Spleen (tissue), 11 donors: ENCODE results near the gene SOX6. TPM values are rescaled to one million over a fixed set of nuclear protein-coding genes. Genes with fewer than 3 reads are reported as not detected.

Experiments
- DNase-seq: peaks from one replicate; pipeline ENCODE4 v3.0.0-alpha.2; 2020
- H3K27ac ChIP-seq, 8 donors: fragments of 200-600 bp; sonication (generic) in 7 of 8; 1 replicate in 4 of 8; 2 replicates in 4 of 8; pipeline versions ENCODE4 v1.5.0 to v1.8.0; 2016 to 2021; ENCODE audit warnings: inconsistent platforms in 4 of 8, mild to moderate bottlenecking in 4 of 8, moderate library complexity in 1 of 8
- H3K27me3 ChIP-seq, 7 donors: fragments of 200-600 bp; sonication (generic) in 6 of 7; replicated peaks in 1 of 7; 1 replicate in 4 of 7; 2 replicates in 3 of 7; pipeline versions ENCODE4 v1.5.0 to v1.8.0; 2016 to 2021; ENCODE audit warnings: inconsistent platforms in 3 of 7, mild to moderate bottlenecking in 1 of 7
- H3K36me3 ChIP-seq, 6 donors: fragments of 200-600 bp; sonication (generic) in 5 of 6; 1 replicate in 4 of 6; 2 replicates in 2 of 6; pipeline versions ENCODE4 v1.5.0 to v1.8.0; 2016 to 2021; ENCODE audit warnings: inconsistent platforms in 2 of 6
- H3K4me1 ChIP-seq, 6 donors: fragments of 200-600 bp; sonication (generic) in 5 of 6; 1 replicate in 3 of 6; 2 replicates in 3 of 6; pipeline versions ENCODE4 v1.5.0 to v1.8.0; 2016 to 2021; ENCODE audit warnings: inconsistent platforms in 3 of 6
- H3K4me3 ChIP-seq, 8 donors: fragments of 200-600 bp; sonication (generic) in 7 of 8; 1 replicate in 4 of 8; 2 replicates in 4 of 8; pipeline versions ENCODE4 v1.5.0 to v1.8.0; 2016 to 2021; ENCODE audit warnings: inconsistent platforms in 4 of 8, mild to moderate bottlenecking in 4 of 8, moderate library complexity in 2 of 8
- H3K9me3 ChIP-seq, 8 donors: fragments of 200-600 bp; sonication (generic) in 7 of 8; 1 replicate in 4 of 8; 2 replicates in 4 of 8; pipeline versions ENCODE4 v1.5.0 to v1.8.0; 2016 to 2021; ENCODE audit warnings: inconsistent platforms in 4 of 8
- POLR2A ChIP-seq, 3 donors: fragments of 450-650 bp; IDR thresholded peaks; one replicate each; pipeline ENCODE4 v1.5.1; 2017; ENCODE audit warnings: antibody characterized with exemption in 3 of 3, mild to moderate bottlenecking in 1 of 3
- POLR2AphosphoS5 ChIP-seq, 3 donors: sonication (generic); formaldehyde crosslinking; IDR thresholded peaks; one replicate each; pipeline ENCODE4 v1.5.1; 2017; ENCODE audit warnings: antibody characterized with exemption in 3 of 3
- WGBS, 5 donors: extraction: QIAGEN DNeasy Blood & Tissue Kit in 3 of 5; methylation state at CpG; one replicate each; pipeline versions ENCODE4 v1.1.5 to v1.1.7; 2013 to 2018; 5-methylcytosine and 5-hydroxymethylcytosine counted together
- intact Hi-C: fragments of 100-400 bp; cut with DNase I; formaldehyde crosslinking; loops from one replicate; pipeline ENCODE4 v1.15.0; 2023; ENCODE audit warnings: low total_unique reads
- polyA plus RNA-seq, 3 donors: library from polyadenylated mRNA; stranded (reverse); fragments of 200-250 nt; gene quantifications; one replicate each; pipeline ENCODE4 v1.2.1, GENCODE V29; 2013
- total RNA-seq, 7 donors: library from RNA; depleted of rRNA in 3 of 7; stranded (reverse); fragments of >200 nt in 3 of 7; fragmentation: NEBNext Ultra II Directional in 4 of 7; extraction: Animal tissue kit (Norgen Biotek cat#: 25700) in 4 of 7; gene quantifications; one replicate each; pipeline versions ENCODE4 v1.1.0 to v1.2.1, GENCODE V29; 2016 to 2021
- TF ChIP-seq, protein P1 (sequence below), 11 experiments: fragments of 200-600 bp in 7 of 11; fragments of 450-650 bp in 4 of 11; sonication (generic) in 4 of 11; IDR thresholded peaks in 8 of 11; conservative IDR thresholded peaks in 3 of 11; 1 replicate in 7 of 11; 2 replicates in 4 of 11; pipeline versions ENCODE4 v1.4.0 to v1.8.0; 2016 to 2021; ENCODE audit warnings: antibody characterized with exemption in 11 of 11, inconsistent platforms in 4 of 11, mild to moderate bottlenecking in 1 of 11
- donor health status: healthy with polysubstance abuse.
- donor health status: DM: no; HTN: no; CAD: no; lungs with moderate emphysema.
- donor health status: DM: no; HTN: no; CAD: no.
- donor health status: Bipolar disorder and iron deficiency.
- donor health status: healthy.
- donor health status: DM: no; HTN: no; CAD: no.
- donor health status: DM: yes; HTN: yes; CAD: no.

SOX6 gene
- total and polyA plus RNA-seq, 10 donors = 0.11 to 12.4 (median 3.7) TPM

DNA sequence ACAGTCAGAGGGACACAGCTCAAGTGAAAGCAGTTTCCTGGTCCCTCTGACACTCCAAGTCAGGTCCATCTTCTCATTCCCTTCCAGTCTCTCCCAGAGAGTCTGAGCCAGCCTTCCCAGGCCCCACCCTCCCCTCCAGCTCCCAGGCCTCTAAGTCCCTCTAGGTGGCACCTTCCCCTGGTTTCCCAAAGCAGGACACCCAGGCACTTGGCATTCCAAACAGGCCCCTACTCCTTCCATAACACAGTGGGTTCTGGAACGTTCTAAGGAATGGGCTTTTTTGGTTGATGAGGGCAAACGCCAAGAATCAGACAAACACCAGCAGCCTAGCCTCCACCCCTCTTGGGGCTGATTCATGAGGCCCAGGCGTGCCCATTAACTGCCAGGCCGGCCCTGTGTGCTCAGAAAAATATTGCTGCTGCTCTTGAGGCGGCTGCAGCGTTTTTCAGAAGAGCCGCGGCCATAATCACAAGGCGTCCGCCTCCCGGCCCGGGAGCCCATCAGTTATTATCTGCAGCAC, 418.7 kb downstream of the SOX6 start:
- Histone ChIP-seq H3K27ac (no peak overlapping the region), H3K4me1 (no peaks in the 10 kb centered on the region), H3K27me3 (peaks cover 0 to 11% (median 0%) of the 10 kb centered on the region in 7 donors), H3K4me3 (no peak overlapping the region), H3K36me3 (no peaks in the 10 kb centered on the region), H3K9me3 (peaks cover 0 to 7% (median 0%) of the 10 kb centered on the region in 8 donors)
- TF ChIP-seq, protein P1, sequence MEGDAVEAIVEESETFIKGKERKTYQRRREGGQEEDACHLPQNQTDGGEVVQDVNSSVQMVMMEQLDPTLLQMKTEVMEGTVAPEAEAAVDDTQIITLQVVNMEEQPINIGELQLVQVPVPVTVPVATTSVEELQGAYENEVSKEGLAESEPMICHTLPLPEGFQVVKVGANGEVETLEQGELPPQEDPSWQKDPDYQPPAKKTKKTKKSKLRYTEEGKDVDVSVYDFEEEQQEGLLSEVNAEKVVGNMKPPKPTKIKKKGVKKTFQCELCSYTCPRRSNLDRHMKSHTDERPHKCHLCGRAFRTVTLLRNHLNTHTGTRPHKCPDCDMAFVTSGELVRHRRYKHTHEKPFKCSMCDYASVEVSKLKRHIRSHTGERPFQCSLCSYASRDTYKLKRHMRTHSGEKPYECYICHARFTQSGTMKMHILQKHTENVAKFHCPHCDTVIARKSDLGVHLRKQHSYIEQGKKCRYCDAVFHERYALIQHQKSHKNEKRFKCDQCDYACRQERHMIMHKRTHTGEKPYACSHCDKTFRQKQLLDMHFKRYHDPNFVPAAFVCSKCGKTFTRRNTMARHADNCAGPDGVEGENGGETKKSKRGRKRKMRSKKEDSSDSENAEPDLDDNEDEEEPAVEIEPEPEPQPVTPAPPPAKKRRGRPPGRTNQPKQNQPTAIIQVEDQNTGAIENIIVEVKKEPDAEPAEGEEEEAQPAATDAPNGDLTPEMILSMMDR (IDR thresholded peaks at IDR 0.05 in 8 of 11, conservative IDR thresholded peaks at IDR 0.05 in 3 of 11) = no peak
- TF ChIP-seq POLR2AphosphoS5 (IDR thresholded peaks at IDR 0.05) (no peak), POLR2A (IDR thresholded peaks at IDR 0.05) (no peak)
- DNase-seq = no peak
- 86 to 91% (median 88%) methylated on average over 6 to 12 of the region's 12 CpGs for WGBS, 5 donors
- intact Hi-C loops = no loop called here

DNA sequence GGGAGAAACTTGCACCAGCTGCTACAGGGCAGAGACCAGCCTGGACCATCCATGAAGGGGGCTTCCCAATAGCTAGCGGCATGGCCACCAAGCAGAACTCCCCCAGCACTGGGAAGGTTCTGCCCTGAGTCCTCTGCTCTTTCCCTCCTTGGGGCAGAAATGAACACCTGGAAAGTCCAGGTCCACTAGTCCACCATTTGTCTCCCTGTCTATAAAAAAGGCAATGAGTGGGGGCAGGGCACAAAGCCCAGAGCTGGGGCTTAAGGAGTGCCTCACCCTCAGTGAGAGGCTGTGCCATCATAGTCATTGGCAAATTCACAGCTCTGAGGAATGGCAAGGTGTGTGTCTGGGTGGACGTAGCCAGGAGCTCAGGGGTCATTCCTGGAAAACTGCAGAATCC, 420.3 kb downstream of the SOX6 start:
- DNase-seq = no peak
- no peak overlapping the region for H3K4me3 ChIP-seq
- 85 to 93% (median 89%) methylated on average over 2 of the region's 2 CpGs for WGBS, 5 donors
- H3K27me3 ChIP-seq = peaks cover 0 to 7% (median 0%) of the 10 kb centered on the region in 7 donors
- H3K9me3 ChIP-seq = peaks cover 0 to 8% (median 3%) of the 10 kb centered on the region in 8 donors
- H3K27ac ChIP-seq = no peak overlapping the region
- intact Hi-C loops = no loop called here
- TF ChIP-seq, protein P1 (IDR thresholded peaks at IDR 0.05 in 8 of 11, conservative IDR thresholded peaks at IDR 0.05 in 3 of 11) = no peak
- TF ChIP-seq POLR2AphosphoS5 (IDR thresholded peaks at IDR 0.05) = no peak
- TF ChIP-seq POLR2A (IDR thresholded peaks at IDR 0.05) = no peak
- no peaks in the 10 kb centered on the region for H3K36me3 ChIP-seq
- H3K4me1 ChIP-seq = no peaks in the 10 kb centered on the region

- 84 to 92% (median 89%) methylated on average over 8 of the region's 8 CpGs for WGBS, 5 donors
- no peak overlapping the region for H3K4me3 ChIP-seq
- peaks cover 0 to 10% (median 5%) of the 10 kb centered on the region in 8 donors for H3K9me3 ChIP-seq
- H3K27ac ChIP-seq = no peak overlapping the region
- no peak for TF ChIP-seq POLR2AphosphoS5 (IDR thresholded peaks at IDR 0.05)
- no peak for TF ChIP-seq POLR2A (IDR thresholded peaks at IDR 0.05)
- TF ChIP-seq, protein P1 (IDR thresholded peaks at IDR 0.05 in 8 of 11, conservative IDR thresholded peaks at IDR 0.05 in 3 of 11) = no peak
- no peaks in the 10 kb centered on the region for H3K4me1 ChIP-seq
- H3K36me3 ChIP-seq = no peaks in the 10 kb centered on the region
- no peak for DNase-seq
- H3K27me3 ChIP-seq = peaks cover 0 to under 1% (median 0%) of the 10 kb centered on the region in 7 donors
- intact Hi-C loops = no loop called here
Observed at GRCh38 chr11:15935373-15935772, 421.0 kb downstream of the SOX6 start.

DNA sequence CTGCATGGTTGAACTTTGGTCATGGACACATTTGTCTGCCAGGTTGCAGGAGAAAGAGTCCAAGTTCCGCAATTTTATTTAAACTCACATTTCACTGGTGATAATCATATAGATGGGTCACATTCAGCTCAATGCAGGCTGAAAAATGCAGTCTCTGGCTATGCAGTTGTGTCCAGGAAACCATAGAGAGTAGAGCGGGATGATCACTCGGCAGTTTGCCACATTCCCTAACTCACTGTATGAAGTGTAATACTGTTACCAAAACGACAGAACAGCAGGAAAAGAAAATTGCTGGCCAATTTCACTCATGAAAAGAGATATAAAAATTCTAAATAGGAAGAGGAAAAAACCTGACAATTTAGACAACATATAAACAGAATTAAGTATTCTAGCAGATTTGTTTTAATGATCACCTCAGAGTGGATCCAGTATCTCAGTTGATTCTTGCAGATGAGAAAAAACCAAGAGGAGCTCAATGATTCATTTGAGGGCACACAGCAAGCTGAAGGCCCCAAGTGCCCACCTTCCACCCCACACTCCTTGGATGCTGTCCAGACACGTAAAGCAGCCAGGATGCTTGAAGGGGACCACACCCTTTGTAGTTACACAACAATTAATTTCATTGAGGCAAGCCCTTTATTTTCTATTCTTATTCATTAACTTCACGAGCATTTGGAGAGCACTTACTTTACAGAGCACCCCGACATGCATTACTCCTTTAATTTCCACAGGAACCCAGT, 422.3 kb downstream of the SOX6 start:
- intact Hi-C loops = no loop called here

More for the DNA sequence above, 422.3 kb downstream of the SOX6 start:
- H3K27ac ChIP-seq = no peak overlapping the region
- H3K9me3 ChIP-seq = peaks cover 0 to 10% (median 5%) of the 10 kb centered on the region in 8 donors
- TF ChIP-seq POLR2AphosphoS5 (IDR thresholded peaks at IDR 0.05) = no peak
- TF ChIP-seq, protein P1 (IDR thresholded peaks at IDR 0.05 in 8 of 11, conservative IDR thresholded peaks at IDR 0.05 in 3 of 11) = no peak
- no peak for TF ChIP-seq POLR2A (IDR thresholded peaks at IDR 0.05)
- no peak for DNase-seq
- H3K4me1 ChIP-seq = no peaks in the 10 kb centered on the region
- H3K36me3 ChIP-seq = no peaks in the 10 kb centered on the region
- no peak overlapping the region for H3K4me3 ChIP-seq
- WGBS, 5 donors = 64 to 82% (median 68%) methylated on average over 7 of the region's 7 CpGs
- H3K27me3 ChIP-seq = no peaks in the 10 kb centered on the region
